BJ (cell line): ENCODE results near the gene ERBB4. TPM values are rescaled to one million over a fixed set of nuclear protein-coding genes. Genes with fewer than 3 reads are reported as not detected.

Experiments used
- CTCF ChIA-PET: fragments of 350-600 bp; formaldehyde crosslinking; extraction: SDS; loops from one replicate; lab custom pipeline; 2021; ENCODE audit warnings: antibody characterized with exemption, inconsistent platforms; lab: Yijun Ruan, JAX
- POLR2A ChIA-PET: fragments of 300-600 bp; sonication (Branson Sonifier 250); formaldehyde crosslinking; extraction: SDS; loops from one replicate; lab custom pipeline; 2021; ENCODE audit warnings: antibody characterized with exemption; lab: Charles Lee
- DNase-seq: peaks from one replicate; pipeline ENCODE4 v3.0.0-alpha.2; 2011; ENCODE audit warnings: low read depth
- H3K27me3 ChIP-seq: 2 replicates; pipeline ENCODE4 v1.6.0; 2011; ENCODE audit warnings: low read length; ENCODE audit not compliant: control insufficient read depth, insufficient read depth
- H3K36me3 ChIP-seq: 2 replicates; pipeline ENCODE4 v1.5.1; 2011; ENCODE audit warnings: low read length; ENCODE audit not compliant: control insufficient read depth, insufficient read depth
- H3K4me3 ChIP-seq: 2 replicates; pipeline ENCODE4 v1.5.1; 2011; ENCODE audit warnings: low read depth, mild to moderate bottlenecking, control low read depth, low read length
- polyA plus RNA-seq: library from polyadenylated mRNA; depleted of rRNA; stranded (reverse); fragments of >200 nt; gene quantifications from 2 replicates; pipeline ENCODE4 v1.2.3, GENCODE V29; 2011
- TF ChIP-seq, protein P1 (sequence below): IDR thresholded peaks from 2 replicates; pipeline ENCODE4 v1.5.1; 2011; ENCODE audit warnings: low read depth, mild to moderate bottlenecking, control low read depth, inconsistent platforms, low read length, moderate library complexity; ENCODE audit not compliant: insufficient read depth

ERBB4 gene
- polyA plus RNA-seq, 1 experiment: not detected

DNA sequence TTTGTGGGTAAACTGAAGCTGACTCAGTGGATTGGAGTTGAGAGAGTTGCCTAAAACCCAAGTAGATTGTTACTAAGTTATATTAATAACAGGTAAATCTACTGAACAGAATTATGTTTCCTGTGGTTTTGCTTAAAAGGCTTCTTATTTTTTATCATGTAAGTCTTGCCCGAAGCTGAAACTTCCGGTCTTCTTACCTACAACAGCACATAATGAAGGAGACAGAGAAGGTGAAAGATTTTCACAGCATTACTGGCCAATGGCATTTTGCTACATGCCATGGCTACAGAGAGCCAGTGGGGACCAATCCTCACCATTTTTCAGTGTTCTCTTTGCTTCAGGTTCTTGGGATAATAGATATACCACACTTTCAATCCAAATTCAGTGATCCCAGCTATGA, 220.0 kb downstream of the ERBB4 start:
- TF ChIP-seq, protein P1, sequence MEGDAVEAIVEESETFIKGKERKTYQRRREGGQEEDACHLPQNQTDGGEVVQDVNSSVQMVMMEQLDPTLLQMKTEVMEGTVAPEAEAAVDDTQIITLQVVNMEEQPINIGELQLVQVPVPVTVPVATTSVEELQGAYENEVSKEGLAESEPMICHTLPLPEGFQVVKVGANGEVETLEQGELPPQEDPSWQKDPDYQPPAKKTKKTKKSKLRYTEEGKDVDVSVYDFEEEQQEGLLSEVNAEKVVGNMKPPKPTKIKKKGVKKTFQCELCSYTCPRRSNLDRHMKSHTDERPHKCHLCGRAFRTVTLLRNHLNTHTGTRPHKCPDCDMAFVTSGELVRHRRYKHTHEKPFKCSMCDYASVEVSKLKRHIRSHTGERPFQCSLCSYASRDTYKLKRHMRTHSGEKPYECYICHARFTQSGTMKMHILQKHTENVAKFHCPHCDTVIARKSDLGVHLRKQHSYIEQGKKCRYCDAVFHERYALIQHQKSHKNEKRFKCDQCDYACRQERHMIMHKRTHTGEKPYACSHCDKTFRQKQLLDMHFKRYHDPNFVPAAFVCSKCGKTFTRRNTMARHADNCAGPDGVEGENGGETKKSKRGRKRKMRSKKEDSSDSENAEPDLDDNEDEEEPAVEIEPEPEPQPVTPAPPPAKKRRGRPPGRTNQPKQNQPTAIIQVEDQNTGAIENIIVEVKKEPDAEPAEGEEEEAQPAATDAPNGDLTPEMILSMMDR: no peak
- DNase-seq: no peak
- POLR2A ChIA-PET: no interaction called here
- Histone ChIP-seq H3K4me3 (no peak overlapping the region), H3K36me3 (no peaks in the 10 kb centered on the region), H3K27me3 (no peaks in the 10 kb centered on the region)
- CTCF ChIA-PET: no interaction called here

DNA sequence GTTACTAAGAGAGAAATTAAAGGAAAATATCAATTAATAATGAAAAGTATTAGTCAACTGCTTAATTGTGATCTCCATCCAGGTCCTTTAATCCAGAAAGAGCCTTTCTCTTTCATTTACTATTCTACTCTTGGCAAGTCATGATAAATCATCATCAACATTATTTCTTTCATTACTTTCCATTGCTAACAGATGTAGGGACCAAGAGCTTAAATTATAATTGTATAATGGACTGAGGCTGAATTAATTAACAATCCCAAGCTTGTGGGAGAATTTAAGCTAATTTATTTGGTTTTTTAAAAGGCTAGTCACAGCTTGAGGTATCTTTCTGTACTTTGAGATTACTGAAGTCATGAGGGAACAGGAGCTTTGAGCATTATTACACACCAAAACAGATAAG, 223.9 kb downstream of the ERBB4 start:
- no peak for DNase-seq
- TF ChIP-seq, protein P1: no peak
- no peaks in the 10 kb centered on the region for H3K27me3 ChIP-seq
- no peaks in the 10 kb centered on the region for H3K36me3 ChIP-seq
- ChIA-PET CTCF (no interaction called here), POLR2A (no interaction called here)
- H3K4me3 ChIP-seq: no peak overlapping the region

DNA sequence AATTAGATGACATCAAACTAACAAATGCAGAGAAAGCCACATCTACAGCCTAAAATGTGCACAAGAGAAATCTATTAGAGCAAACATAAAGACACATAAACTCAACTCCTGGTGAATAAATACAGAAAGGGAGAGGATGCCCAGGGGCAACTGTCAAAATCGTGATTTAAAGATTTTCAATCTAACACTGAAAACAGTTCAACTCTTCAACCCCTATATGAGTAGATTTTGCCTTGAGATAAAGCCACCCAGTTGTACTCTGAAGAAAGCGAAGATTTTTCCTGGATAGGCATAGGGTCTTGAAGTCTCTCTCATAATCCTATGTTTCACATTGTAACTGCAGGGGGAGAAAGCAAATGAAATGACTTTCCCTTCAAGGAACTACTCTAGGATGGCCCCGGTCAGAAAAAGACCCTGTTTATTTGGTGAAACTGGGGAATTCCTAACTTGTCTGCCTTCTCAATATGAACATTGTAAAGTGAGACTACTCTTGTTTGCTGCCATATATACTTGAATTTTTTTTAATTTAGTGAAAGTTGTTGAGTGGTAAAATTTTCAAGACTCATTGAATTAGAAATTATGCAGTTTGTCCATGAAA, 226.7 kb downstream of the ERBB4 start:
- TF ChIP-seq, protein P1: no peak

DNA sequence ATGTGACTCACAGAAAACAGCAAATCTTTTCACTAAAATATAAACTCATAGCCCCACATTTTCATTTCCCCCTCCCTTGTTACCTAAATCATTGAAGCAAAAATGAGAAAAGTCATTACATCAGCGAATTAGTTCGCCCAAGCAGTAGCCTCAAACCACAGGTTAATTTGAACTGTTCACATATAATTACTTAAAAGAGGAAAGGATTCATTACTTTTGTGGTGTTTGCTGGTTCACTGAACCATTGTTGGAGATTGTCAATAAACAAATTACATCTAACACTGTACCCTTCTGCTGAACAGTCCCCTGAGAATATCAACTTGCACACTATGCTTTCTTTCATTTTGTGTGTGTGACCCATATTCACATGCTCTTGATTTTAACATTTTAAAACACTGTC, 238.7 kb downstream of the ERBB4 start:
- ChIA-PET POLR2A (no interaction called here), CTCF (no interaction called here)
- Histone ChIP-seq H3K27me3 (no peaks in the 10 kb centered on the region), H3K36me3 (no peaks in the 10 kb centered on the region), H3K4me3 (no peak overlapping the region)
- no peak for DNase-seq
- TF ChIP-seq, protein P1: no peak

More for the DNA sequence above, 226.7 kb downstream of the ERBB4 start:
- H3K36me3 ChIP-seq: no peaks in the 10 kb centered on the region
- CTCF ChIA-PET: no interaction called here
- no peaks in the 10 kb centered on the region for H3K27me3 ChIP-seq
- H3K4me3 ChIP-seq: no peak overlapping the region
- no peak for DNase-seq
- POLR2A ChIA-PET: no interaction called here

DNA sequence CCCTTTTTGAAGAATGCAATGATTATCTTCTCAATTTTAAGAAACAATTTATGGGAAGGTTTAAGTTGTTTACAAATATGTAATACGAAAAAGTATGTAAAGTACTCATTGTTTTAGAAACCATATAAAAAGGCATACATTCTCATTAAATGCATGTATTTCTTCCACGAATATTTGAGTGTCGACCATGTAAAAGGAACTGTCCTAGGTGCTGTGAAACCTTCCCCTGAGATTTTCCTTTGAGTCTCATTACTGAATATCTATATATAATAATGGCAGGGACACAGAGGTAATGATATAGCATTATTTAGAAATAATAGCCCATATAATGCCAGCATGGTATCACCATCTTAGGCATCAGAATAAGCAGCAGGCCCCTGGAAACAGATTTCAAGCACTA, 239.3 kb downstream of the ERBB4 start:
- POLR2A ChIA-PET: no interaction called here
- Histone ChIP-seq H3K36me3 (no peaks in the 10 kb centered on the region), H3K27me3 (no peaks in the 10 kb centered on the region), H3K4me3 (no peak overlapping the region)
- no peak for DNase-seq
- CTCF ChIA-PET: no interaction called here
- TF ChIP-seq, protein P1: no peak
